GM20000 (cell line): ENCODE results near the gene CCDC183.
A peak's percentile ranks its signal among the peaks of the same experiment; 100 is the strongest.

Source experiments
- DNase-seq: peaks from one replicate; pipeline ENCODE4 v3.0.0; 2012; ENCODE audit warnings: low spot score
- CTCF ChIP-seq: IDR thresholded peaks from 2 replicates; pipeline ENCODE4 v1.5.1; 2012; ENCODE audit warnings: mild to moderate bottlenecking, control low read depth; ENCODE audit errors: extremely low read depth, missing control alignments

The CCDC183 gene

GRCh38 chr9:136814725-136815421 is 18.7 kb downstream of the CCDC183 start:
- TF ChIP-seq CTCF: no peak
- no peak for DNase-seq

DNA sequence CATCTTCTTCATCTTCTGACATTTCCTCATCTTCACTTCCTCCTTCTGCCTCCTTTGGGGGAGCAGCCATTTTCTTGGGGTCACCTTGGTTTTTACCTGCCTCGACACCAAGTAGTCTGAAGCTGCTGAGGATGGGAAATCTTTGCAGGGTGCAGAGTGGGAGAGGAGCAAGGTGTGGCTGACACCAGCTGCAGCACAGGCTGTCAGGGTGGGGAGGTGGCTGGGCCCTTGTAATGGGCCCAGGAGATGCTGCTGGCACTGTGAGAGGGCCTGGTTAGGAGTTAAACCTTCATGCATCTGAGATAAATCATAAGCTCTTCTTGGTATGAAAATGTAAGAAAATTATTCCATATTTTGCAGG is 19.3 kb downstream of the CCDC183 start:
- TF ChIP-seq CTCF: no peak
- DNase-seq: no peak

DNA sequence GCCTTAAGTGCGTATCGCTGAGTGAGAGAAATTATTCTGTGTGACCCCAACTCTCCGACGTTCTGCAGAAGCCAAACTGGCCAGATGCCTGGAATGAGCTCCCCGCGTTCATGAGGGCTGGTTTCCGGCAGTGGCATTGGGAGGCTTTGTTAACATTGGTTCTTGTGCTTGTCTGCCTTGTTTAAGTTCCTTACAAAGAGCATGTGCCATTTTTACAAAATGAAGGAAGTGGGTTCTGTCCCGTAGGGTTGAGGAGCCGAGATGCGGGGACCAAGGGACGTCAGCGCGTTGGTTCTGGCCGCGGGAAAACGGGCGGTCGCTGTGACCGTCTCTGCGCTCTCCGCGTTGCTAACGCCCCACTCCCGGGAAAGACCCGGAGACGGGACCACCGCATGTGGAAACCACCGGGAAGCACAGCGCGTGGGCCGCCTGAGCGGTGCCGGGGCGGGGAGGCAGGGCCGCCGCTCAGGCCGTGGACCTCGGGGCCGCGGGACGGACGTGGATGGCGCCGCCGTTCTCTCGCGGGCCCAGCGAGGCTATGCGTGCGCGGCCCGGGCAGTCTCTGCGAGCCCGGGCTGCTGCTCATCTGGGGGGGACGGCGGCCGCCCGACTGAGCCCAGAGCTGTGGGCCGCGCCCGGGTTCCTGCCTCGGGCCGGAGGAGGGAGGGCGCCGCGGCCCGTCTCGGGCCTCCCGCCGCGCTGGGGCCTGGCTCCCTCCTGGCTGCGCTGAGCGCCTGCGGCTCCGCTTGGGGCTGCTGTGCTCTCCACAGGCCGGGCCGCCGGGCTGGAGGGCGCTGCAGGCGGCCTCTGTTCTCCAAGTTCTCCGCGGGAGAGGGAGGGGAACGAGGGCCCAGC is 25.1 kb downstream of the CCDC183 start:
- no peak for TF ChIP-seq CTCF
- no peak for DNase-seq

GRCh38 chr9:136821826-136822544 is 25.8 kb downstream of the CCDC183 start:
- no peak for TF ChIP-seq CTCF
- DNase-seq: peak; percentile 53

DNA sequence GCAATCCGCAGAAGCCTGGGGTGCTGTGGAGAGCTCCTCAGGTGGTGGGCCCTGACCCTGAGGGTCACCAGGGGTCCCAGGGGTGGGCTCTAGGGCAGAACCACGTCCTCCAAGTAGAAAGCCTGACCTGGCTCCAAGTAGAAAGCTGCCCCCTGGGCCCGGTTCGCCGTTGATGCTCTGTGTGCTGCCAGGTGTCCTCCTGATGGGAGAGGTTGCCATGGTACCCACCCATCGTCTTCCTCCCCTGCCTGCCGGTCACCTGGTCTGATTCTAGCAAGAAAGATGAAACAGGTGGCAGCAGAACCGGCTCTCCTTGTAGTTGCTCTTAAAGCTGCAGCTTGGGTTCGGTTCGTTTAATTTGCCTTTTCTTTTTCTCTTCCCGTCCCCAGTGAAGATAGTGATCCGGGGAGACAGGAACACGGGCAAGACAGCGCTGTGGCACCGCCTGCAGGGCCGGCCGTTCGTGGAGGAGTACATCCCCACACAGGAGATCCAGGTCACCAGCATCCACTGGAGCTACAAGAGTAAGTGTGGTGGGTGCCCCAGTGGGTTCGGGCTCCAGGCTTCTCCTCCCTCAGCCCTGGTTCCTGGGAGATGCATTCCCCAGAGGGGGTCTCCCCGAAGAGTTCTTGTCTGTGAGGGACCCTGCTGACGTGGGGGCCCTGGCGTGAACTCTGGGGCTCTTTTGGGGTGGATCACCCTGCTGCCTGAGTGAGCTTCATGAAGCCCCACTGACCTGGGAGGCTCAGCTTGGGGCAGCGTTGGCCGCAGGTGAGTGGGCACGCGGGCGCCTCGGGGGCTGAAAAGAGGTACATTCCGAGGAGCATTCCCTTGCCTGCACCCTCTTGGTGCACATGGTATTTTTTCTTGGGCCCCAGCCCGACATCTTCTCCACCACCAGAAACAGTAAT is 27.3 kb downstream of the CCDC183 start:
- no peak for DNase-seq
- TF ChIP-seq CTCF: no peak

DNA sequence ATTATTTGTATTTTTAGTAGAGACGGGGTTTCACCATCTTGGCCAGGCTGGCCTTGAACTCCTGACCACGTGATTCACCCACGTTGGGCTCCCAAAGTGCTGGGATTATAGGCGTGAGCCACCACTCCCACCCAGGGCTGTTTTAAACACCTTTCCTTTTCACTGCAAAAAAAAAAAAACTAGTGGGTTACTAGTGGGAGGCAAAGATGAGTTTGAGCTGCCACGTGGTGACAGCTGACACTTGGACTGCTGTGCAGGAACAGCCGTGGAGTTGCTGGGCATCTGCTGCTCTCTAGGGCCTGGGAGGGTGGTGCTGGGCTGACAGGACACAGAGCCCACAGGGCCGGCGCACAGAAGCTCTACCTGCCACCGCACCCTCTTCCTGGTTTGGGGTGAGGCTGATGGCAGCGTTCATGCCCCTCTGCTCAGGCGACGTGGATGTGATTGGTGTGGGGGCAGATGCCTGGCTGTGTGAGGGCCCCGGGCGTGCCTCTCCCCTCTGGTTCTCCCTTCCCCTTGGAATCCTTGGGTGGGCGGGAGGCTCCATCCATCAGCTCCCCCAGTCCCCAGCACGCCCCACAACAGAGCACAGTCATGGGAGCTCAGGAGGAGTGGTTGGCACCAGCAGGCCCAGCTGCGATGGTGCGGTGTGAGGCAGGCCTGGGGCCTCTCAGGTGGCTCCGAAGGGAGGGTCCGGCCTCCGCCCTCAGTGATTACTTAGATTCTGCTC is 28.5 kb downstream of the CCDC183 start:
- DNase-seq: no peak
- no peak for TF ChIP-seq CTCF
